ENCODE measurements around the gene GATB.
"Not testable (repeated sequence)": the region's sequence is repeated elsewhere in the genome, so short reads cannot be mapped to it uniquely, and the experiment has no call there.

GATB gene

DNA sequence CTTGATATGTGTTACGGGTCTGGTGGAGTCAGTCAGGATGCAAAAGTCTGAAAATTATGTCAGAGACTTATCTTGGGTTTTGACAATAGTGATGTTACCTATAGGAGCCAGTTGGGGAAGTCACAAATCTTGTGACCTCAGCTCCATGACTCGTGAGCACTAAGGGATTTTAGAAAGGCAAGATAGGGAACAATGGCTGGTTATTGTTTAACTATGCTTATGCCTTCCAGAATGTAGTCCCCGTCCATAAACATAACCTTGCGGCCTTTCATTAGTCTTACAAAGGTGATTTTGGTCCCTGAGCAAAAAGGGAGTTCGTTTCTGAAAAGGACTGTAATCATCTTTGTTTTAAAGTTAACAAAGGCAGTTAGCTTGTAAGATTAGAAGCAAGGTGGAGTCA lies 23.9 kb upstream of the GATB start:
- DNase-seq: no peak

DNA sequence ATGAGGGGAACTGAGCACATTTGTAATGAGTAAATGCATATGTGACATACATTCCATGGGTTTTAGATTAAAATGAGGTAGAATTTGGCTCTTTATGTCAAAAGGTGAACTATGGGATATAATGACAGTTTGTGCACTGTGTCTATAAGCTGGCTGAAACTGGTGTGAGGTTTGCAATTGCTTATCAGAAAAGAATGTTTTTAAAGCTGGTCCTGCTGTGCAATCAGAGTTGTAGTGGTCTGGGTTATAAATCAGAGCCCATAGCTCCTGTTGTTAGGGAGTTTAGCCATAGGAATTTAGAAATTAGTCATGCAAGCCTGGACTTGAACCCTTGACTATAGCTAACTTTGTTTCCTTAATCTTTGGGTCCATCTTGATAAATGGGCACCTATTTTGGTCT lies 23.1 kb upstream of the GATB start:
- DNase-seq: no peak

DNA sequence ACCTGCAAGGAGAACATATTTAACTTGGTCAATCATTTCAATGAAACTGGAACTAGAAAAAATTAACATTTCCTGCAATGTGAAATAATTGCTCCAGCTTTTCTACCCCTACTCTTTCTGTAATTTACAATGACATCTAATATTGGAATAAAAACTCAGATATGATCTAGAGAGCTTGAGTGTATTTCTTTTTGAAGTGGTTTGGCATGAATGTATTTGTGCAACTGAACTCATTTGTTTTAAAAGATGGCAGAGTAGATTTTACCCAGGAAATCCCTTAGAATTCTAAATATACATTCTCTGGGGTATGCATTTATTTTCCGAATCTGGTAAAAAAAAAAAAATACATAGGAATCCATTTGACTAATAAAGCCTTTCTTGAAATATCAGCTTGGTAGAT lies 21.5 kb upstream of the GATB start:
- DNase-seq: no peak

DNA sequence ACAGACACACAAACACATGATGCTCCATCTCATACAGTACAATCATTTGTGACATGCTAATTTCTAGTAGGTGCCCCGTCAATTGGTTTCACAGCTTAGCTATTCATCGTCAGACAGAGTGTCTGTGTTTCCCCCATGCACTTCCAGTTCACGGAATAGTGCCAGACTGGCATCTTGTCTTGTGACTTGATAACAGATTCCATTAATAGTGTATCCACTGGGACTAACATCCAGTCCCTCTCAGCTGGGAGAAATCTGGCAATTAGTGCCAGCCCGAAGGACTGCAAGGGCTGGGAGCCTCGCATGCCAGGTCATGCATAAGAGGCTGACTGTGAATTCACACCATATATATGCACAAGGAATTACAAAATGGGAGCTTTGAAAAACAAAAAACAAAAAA lies 20.2 kb upstream of the GATB start:
- no peak for DNase-seq

DNA sequence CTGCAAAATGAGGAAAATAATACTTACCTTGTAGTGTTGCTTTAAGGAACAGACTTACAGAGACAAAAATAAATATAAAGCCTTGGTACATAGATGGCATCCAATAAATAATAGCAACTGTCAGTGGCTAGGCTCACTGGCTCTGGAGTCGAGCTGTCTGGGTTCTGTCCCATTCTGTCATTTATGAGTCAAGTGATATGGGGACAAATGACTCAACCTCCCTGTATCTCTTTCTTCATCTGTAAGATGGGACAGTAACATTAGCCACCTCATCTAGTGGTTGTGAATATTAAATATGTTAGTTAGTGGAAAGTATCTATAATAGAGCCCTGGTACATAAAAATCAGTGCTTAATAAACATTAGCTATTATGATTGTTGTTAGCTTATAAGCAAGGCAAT lies 16.7 kb upstream of the GATB start:
- DNase-seq: no peak

DNA sequence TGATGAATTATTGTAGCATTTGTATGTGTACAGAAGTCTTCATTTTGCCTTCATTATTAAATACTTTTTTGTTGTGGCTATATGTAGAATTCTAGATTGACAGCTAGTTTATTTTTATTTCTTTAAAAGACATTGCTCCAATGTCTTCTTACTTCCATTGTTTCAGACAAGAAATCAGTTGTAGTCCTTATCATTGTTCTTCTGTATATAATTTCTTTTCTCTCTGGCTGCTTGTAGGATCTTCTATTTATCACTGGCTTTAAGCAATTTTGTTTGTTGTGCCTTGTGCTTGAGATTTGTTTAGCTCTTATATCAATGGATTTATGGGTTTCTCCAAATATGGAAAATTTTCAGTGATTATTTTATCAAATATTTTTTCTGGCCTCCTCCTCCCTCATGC lies 13.5 kb upstream of the GATB start:
- no peak for DNase-seq

DNA sequence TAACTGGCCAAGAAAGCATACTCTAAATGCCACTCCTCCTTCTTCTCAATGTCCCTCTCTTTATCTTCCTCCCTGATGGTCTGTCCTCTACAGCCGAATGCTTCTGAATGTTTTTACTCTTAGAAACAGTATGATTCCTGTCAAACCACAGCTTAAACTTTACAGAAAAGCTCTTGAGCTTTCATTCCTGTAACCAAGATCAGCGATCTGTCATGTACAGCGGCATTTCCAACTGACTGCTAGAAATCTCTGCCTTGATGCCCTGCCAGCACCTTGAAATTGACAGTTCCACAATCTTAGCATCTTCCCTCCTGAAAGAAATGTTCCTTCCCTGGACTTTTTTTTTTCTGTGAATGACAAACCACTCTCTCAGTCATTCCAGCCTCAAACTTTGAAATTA lies 11.5 kb upstream of the GATB start:
- DNase-seq: no peak

DNA sequence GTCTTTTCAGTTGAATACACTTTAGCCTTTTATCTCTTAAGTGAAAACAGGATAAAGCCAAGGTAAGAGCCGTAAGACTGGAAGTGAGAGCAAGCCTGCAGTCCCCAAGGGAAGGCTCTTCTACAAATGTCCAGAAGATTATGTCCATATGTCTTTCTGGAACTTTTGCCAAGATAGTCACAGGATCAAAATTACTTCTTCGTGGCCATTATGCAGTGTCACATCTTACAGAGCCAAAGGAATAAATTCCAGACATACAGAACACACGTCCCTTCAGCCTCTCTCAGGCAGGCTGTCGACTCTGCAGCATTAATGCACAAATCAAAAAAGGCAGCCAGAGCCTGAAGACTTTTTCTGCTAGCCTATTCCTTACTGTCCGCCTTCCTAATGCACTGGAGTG lies 10.9 kb upstream of the GATB start:
- no peak for DNase-seq

DNA sequence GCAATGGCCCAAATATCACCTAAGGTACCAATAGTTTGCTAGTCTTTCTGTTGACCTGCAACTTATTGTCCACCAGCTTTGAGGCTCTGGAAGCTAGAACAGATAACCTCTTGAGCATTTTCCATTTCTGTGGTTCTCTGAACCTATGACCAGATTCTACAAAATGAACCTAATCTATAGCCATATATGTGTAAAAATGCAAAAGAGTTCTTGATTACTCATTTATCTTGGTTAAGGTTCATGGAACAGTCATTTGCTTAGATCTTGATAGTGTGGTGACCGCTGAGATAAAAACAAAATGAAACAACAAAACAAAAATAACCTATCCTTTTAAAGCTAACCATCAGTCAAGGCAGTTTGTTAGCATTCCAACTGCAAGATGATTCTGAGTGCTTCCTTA lies 9.3 kb upstream of the GATB start:
- no peak for DNase-seq

DNA sequence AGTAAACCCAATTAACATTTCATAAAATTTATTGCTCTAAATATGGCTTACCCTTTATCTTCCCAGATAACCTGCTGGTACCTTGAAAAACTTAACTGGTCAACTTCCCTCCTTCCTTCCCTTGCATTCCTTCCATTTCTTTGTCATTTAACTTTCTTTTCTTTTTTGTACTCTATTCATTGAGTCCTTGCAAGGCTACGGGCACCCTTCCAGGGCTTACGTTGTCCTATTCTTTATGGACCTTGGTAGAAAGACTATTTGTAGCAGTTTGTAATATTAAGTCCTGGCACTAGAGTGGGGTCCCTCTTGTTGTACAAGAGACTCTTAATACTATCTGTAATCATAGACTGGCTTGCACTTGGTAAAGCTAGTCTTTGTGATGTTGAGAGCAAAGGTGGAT lies 8.0 kb upstream of the GATB start:
- DNase-seq: no peak

DNA sequence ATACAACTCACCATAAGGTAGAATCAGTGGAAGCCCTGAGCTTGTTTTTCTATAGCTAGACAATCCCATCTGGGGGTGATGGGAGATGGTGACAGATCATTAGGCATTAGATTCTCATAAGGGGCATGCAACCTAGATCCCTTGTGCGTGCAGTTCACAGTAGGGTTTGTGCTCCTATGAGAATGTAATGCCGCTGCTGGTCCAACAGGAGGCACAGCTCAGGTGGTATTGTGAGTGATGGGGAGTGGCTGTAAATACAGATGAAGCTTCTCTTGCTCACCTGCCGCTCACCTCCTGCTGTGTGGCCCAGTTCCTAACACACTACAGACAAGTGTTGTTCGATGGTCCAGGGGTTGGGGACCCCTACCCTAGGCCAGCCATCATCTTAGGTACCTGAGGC lies 5.9 kb upstream of the GATB start:
- DNase-seq: no peak

DNA sequence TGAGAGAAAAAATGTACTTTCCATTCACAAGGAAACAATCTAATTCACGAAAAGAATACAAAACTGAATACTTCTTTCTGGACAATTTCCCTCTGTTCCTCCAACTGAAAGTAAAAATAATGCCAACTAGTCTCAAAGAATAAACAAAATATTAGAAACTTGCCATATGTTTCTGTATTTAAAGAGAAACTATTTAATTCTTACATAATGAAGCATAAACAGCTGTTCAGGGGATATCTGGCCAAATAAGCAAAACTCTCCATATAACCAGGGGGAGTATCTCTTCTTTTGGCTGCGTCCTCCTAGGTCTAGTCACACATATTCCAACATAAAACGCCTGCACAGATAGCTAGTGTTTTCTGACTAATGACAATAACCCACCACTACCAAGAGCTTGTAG lies 805 bp downstream of the GATB start:
- no peak for DNase-seq

DNA sequence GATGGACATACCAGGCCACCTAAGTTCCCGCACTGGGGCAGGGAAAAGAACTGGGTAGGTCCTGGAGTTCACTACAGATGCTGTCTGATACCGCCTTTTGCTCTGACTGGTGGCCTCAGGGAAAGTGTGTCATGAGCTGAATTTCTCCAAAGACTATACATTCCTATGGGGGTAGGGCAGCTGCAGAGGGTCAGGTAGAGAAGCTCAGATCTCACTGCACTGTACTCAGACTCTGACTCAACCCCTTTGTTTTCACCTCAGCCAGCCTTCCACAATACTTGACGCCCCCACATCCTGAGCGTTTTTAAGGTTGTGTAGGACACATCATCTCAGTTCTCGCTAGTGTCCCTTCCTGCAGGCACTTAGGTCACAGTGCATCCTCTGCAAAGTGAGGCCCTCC lies 7.8 kb downstream of the GATB start:
- DNase-seq: no peak

DNA sequence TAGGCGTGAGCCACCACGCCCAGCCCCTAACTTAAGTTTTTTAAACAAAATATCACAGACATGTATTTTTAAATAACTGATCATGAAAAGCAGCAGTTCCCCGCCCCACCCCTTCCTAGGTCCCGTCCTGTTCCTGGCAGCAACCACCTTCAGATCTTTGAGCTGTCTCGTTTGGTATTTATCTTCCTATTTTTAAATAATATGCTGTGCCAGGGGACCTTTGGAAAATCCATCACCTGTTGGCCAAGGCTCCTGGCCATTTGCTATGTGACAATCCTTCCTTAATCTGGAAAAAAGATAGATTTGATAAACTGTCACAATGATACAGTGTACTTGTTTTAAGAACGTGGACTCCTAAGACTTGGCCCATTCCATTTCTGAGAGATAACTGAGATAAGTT lies 10.7 kb downstream of the GATB start:
- DNase-seq: no peak

DNA sequence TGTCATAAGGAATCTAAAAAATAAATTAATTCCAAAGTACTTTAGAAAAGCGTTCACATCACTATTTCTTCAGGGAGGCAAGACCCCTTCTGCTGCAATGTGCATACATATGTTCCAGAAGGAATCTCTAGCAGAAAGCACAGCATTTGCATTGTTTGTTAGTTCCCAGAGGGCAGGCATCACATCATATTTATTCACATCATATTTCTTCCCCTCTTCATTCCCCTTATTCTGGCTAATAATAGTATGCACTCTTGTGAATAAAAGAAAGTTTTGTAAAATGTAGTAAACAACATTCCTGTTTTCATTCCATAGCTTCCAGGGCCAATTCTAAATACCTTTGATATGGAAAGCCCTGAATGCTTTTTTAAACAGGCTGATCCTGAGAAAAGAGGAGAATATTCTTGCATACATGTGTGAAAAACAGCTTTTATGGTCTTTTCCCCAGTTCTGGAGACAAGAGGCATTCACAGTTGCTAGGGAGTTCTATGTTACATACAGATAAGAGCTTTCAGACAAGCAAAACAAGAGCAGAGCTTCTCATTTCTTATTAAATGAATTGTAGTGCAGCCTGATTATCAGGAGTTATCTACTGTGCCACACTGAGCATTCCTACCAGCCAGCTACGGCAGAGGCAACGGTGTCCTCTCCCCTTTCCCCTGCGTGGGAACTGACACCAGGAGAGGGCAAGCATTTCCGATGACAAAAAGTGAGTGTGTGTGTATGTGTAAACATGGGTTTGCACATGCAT lies 15.2 kb downstream of the GATB start:
- no peak for DNase-seq

DNA sequence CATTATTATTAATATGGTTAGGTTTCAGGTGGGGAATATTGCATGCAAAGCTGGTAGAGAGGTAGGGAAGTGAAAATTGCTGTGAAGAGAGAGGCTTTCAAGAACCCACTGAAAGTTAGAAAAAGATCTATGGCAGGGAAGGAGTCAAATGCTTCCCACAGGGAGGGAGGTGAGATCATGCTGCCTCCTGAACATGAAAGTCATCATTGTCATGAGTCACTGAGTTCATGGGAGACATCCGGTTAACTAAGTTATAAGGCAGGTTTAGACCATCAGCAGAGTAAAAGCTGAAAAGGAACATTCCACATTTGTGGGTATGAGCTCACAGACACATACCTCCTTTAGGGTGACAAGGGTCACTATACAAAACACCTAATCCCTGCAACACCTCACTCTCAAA lies 16.2 kb downstream of the GATB start:
- DNase-seq: no peak

DNA sequence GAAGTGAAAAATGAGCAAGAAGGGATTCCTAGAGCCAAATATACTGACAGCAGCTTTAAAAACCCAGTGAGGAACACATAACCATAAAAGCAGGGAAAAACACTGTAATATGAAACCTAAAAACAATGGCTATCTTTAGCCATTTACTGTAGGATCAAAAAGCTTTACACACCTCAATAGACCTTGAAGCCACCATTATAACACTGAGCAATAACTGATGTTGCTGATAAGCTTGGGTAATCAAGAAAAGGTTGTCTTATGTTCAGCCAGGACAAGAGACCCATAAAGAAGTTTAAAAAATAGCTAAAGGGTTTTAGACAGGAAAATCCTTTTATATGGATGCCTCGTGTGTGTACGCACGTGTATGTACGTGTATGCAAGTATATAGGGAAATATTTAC lies 16.9 kb downstream of the GATB start:
- no peak for DNase-seq

DNA sequence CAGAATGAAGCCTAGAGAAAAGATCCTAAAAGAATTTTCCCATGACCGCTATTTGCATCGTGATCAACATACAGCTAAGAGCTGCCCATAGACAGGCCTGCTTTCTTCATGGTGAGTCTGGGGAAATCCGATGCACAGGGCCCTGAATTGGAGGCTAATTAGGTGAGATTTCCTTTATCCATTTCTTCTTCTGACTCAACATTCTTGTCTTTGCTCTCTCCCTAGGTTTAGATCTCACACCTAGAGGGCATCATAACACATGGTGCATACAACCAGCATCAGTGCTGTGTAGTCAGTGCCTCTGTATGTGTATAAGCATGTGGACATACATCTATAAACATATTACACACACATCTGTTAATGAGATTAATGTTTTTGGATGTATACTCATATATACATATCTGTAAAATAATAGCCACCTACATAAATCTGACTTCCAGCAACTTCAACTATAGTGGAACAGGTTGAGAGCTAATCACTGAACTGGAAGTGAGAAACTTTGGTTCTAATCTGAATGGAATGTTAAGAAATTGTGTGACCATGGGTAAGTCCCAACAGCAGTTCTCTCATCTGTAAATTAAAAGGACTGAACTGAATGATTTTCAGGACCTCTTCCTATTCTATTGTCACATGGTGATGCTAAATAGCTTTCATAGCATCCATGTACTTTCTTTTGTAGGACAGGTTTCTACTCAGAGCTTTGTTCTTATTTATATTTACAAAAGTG lies 17.5 kb downstream of the GATB start:
- DNase-seq: no peak

DNA sequence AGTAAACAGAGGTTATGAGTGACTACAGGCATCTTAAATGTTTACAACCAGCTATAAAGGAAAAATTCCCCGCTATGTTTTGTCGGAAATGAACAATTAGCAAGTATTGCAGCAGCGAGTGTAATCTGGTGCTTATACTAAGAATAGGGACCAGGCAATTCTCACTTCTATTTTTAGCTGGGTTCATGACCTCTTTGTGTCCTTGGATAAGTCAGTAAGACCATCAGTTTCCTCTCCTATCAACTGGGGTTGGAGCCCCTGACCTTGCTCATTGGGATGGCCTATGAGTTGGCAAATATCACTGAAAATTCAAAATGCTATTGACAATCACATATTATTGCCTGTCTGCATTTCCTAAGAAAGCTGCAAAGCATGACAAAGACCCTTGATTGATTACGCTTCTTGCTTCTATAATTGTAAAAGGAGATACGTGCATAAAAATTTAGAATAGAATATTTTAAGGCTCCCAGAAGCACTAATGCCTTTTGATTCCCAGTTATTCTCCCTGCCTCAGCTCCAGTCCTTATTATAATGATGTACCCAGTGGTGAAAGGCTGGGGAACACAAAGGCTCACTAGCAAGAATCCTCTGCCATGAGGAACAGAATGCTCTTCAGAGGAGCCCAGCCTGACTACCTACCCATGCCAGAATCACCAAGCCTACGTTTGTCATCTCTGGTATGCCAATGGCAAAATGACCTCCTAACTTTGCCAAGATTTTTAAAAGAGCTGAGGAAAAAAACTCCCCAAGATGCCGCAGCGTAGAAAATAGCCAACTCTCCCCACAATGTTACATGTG lies 21.9 kb downstream of the GATB start:
- no peak for DNase-seq

DNA sequence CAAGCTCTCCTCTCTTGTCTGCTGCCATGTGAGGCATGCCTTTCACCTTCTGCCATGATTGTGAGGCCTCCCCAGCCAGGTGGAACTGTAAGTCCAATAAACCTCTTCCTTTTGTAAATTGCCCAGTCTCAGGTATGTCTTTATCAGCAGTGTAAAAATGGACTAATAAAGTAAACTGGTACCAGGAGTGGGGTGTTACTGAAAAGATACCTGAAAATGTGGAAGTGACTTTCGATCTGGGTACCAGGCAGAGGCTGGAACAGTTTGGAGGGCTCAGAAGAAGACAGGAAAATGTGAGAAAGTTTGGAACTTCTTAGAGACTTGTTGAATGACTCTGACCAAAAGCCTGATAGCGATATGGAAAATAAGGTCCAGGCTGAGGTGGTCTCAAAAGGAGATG lies 24.0 kb downstream of the GATB start:
- not testable (repeated sequence) for DNase-seq

DNA sequence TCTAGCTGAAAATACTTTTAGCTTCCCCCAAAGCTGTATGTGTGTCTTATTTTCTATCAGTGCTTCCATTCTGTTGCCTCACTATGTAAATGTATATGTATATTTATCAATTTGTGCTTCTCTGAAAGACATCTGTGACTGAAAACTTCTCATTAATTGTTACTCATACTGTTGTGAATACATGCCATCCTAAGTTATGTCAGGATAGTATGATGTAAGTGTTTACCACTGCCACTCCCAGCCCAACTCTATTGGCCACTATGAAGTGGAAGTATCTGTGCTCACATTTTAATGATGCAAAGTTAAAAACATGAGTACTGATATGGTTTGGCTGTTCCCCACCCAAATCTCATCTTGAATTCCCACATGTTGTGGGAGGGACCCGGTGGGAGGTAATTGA lies 24.4 kb downstream of the GATB start:
- DNase-seq: no peak

DNA sequence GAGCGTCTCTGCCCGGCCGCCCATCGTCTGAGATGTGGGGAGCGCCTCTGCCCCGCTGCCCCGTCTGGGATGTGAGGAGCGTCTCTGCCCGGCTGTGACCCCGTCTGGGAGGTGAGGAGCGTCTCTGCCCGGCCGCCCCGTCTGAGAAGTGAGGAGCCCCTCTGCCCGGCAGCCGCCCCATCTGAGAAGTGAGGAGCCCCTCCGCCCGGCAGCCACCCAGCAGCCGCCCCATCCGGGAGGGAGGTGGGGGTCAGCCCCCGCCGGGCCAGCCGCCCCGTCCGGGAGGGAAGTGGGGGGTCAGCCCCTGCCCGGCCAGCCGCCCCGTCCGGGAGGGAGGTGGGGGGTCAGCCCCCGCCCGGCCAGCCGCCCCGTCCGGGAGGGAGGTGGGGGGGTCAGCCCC lies 29.1 kb downstream of the GATB start:
- not testable (repeated sequence) for DNase-seq

DNA sequence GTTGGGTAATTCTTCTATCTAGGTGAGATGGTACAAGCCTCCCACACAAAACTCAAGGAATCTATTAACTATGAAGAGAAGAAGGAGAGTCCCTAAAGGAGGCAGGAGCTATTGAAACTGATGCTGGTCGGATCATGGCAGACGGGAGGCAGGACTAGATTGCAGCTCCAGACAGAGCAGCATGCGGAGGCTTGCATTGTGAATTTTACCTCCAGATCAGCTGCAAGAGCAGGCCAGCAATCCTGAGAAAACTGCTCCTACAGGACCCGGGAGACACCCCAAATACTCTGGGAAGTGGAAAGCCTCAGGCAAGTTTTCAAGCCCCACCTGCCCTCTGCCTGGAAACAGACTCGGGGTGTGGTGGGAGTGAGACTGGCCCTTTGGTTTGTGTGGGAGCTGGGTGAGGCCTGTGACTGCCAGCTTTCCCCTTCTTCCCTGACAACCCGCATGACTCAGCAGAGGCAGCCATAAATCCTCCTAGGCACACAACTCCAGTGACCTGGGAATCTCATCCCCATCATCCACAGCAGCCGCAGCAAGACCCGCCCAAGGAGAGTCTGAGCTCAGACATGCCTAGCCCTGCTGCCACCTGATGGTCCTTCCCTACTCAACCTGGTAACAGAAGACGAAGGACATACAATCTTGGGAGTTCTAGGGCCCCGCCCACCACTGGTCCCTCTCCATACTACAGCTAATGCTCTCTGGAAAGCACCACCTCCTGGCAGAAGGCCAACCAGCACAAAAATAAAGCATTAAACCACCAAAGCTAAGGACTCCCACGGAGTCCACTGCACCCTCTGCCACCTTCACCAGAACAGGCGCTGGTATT lies 30.9 kb downstream of the GATB start:
- DNase-seq: no peak
